Measurements from ENCODE around the gene PALM.
"Not testable (repeated sequence)": the region's sequence is repeated elsewhere in the genome, so short reads cannot be mapped to it uniquely, and the experiment has no call there.

The PALM gene

GRCh38 chr19:709196-709964 lies 645 bp downstream of the PALM start:
- no peak for DNase-seq

GRCh38 chr19:709965-710571 lies 1.3 kb downstream of the PALM start:
- no peak for DNase-seq

- peak; percentile 23 for DNase-seq
Observed at GRCh38 chr19:710767-711166, 2.0 kb downstream of the PALM start.

GRCh38 chr19:711254-711653 lies 2.5 kb downstream of the PALM start:
- peak; percentile 88 for DNase-seq

- no peak for DNase-seq
Observed at GRCh38 chr19:715347-715746, 6.6 kb downstream of the PALM start.

DNA sequence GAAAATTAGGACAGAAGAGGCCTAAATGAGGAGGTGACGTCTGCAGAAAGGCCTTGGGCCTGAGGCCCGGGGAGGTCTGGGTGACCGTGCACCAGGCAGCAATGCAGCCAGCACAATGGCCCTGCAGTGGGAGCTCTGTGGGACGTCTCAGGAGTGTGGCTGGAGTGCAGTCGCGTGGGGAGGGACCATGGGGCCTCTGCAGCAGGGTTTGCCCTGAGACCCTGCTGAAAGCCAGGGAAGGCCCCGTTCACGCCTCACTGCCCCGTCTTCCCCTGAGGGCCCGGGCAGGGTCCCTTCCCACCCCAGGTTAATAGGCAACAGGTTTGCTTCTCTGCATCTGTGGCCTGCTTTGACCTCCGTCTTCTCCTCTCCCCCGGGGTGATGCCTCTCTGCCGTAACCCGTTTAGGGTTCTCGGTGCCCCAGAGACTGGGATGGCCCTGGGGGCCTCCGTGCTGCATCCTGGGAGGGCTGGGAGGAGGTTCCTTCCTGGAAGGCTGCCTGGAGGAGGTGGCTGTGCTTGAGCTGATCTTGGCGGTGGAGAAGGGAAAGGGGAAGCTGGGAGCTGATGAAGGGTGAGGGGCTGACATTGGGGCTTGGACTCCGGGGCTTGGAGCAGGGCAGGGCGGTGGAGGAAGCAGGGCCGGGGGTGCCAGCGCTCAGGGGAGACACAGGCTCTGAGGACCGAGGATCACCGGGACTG lies 9.7 kb downstream of the PALM start:
- no peak for DNase-seq

DNA sequence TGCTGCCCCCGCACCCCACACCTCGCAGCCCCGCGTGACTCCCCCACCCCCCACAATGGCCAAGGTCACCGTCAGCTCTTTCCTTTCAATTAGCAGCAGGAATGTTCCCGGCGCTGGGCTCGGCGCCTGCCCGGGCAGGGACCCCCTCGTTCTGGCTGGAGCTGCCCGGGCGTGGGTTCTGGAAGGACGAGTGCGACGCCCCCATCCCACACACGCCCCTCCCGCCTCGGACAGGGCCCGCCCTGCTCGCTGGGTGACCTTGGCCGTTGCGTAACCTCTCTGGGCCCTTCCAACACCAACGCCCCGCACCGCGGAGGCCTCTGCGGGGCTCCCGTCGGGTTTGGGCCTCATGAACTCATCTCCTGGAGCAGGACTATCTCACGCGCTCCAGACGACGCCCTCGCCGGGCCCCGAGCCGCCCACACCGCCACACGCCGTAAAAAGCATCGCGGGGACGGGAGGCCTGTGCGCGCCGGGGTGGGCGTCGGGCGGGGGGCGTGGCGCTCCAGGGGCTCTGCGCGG lies 10.3 kb downstream of the PALM start:
- DNase-seq: no peak

GRCh38 chr19:719636-720344 lies 11.1 kb downstream of the PALM start:
- DNase-seq: no peak

DNA sequence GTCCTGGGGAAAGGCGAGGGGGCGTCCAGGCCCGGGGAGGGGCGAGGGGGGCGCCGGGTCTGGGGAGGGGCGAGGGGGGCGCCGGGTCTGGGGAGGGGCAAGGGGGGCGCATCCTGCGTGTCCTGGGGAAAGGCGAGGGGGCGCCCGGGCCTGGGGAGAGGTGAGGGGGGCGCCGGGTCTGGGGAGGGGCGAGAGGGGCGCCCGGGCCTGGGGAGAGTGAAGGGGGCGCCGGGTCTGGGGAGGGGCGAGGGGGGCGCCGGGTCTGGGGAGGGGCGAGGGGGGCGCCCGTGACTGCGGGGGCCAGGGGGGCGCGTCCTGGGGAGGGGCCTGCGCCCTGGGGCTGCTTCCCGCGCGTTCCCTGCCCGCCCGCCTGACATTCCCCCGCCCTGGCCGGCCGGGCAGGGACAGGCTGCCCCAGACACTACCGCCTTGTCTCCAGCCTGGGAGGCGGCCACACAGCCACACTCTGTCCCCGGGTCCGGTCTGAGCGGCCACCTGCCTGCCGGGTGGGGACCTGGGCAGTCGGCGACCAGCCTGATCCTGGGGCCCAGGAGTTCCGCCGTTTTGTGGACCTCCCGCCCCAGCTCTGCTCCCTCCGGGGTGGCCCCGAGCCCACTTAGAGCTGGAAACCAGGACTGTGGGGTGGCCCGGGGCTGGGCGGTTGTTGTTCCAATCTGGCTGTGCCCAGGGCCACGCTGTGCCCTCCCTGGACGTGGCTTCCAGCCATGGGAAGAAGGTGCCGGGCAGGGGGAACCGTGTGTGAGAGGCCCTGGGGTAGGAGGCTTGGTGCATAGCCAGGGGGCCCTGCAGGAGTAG lies 11.8 kb downstream of the PALM start:
- no peak for DNase-seq

DNA sequence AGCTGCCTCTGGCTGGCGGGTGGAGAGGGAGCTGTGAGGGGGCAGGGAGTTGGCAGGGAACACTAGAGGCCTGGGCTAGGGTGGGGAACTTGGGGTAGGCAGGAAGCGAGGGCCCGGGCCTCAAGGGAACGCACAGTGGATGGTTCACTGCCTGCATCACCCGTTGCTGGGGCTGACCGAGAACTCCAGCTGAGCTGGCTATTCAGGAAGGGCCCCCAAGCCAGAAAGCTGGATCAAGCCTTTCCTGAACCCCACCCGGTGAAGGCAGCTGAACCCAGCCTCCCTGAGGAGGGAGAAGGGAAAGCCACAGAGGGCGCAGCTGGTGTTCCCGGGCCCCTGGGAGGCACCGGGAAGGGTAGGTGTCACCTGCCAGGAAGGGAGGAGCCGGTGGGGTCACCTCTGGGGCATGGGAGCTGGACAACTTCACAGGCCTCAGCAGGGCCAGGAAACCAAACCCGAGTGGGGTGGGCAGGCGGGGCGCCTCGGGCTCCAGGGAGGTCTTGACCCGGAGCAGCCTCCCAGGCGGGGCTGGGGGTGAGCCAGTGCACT lies 13.9 kb downstream of the PALM start:
- DNase-seq: no peak

DNA sequence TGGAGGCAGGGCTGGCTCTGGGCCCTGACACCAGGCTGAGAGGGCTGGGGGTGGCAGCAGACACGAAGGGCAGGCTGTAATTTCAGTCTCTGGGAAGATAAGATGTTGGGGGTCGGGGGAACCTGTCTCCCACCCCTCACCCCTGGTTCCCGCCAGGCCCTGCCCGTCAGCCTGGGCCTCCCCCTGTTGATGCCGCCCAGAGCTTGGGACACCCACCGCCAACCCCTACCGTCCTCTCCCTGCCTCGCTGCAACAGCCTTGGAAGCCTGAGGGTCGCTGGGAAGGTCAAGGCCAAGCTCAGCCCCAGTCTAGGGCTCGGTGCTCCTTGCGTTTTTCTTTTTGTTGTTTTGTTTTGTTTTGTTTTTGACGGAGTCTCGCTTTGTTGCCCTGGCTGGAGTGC lies 14.5 kb downstream of the PALM start:
- no peak for DNase-seq

GRCh38 chr19:723714-724113 lies 15.0 kb downstream of the PALM start:
- no peak for DNase-seq

DNA sequence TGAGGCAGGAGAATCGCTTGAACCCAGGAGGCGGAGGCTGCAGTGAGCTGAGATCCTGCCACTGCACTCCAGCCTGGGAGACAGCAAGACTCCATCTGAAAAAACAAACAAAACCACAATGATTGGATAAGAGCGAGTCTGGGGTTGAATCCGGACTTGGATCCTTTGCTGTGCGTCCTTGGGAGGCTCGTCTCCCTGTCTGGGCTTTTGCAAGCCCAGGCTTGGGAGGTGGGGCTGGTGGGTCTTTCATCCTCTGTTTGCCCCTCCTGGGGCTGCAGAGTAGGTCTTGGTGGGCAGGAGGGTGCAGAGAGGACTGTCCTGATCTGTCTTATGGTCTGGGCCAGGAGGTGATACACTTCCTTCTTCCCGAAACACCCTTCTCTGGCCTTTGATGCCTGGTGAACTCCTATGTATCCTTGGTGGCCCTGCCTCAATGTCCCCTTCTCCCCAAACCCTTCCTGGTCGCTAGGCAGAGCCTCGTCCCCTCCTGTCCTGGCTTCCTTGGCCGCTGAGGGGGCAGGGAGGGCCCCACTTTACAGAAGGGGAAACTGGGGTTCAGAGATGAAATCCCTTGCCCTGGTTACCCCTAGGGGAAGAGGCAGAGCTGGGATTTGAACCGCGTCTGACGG lies 16.8 kb downstream of the PALM start:
- no peak for DNase-seq

DNA sequence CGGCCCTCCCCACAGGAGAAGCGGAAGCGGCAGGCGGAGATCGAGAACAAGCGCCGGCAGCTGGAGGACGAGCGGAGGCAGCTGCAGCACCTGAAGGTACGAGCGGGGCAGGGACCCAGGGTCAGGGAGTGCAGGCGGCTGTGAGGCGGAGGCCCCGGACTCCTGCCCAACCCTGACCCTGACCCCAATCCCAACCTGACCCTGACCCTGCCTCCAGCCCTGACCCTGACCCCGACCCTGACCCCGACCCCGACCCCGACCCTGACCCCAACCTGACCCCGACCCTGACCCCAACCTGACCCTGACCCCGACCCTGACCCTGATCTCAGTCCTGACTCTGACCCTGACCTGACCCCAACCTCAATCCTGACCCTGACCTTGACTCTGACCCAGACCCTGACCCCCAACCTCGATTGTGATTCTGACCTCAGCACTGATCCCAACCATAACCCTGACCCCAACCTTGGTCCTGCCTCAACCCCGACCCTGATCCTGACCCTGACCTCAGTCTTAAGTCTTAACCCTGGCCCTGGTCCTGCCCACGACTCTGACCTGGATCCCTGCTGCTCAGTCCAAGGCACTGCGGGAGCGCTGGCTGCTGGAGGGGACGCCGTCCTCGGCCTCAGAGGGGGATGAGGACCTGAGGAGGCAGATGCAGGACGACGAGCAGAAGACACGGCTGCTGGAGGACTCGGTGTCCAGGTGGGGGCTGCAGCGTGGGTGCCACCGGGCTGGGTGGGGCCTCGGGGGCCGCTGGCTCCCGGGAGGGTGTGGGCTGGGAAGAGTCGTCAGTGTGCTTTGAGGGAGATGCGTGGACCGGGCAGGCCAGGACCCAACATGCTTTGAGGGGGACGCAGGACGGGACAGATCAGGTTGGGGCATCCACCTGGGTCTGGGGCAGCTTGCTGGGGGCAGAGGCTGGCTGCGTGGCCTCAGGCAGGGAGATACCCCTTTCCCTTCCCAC lies 18.5 kb downstream of the PALM start:
- no peak for DNase-seq

DNA sequence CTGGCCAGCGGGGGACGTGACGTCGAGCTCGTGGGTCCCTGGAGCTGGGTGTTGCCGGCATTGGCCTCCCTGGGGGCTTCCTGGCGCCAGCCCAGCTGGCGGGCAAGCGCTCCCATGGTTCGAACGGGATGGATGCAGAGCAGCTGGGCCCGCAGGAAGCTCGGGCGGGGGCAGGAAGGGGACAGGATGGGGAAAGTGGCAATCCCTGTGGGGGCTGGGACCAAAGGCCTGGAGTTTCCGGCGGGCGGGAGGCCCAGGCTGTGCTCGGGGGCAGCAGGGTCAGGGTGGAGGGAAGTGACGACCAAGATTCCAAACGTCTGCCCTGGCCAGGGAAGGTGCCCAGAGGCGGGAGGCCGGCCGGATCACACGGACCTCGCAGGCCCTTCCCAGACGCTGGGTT lies 19.3 kb downstream of the PALM start:
- DNase-seq: no peak

DNA sequence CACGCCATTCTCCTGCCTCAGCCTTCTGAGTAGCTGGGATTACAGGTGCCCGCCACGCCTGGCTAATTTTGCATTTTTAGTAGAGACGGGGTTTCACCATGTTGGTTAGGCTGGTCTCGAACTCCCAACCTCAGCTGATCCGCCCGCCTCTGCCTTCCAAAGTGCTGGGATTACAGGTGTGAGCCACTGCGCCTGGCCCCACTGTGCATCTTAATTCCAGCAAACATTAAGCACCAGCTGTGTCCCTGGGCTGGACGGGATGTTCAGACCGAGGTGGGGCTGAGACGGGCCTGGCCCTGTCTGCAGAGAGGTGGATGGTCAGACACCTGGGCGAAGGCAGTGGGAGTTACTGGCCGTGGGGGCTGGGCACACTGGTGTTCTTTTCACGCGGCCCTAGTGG lies 20.8 kb downstream of the PALM start:
- not testable (repeated sequence) for DNase-seq

- no peak for DNase-seq
Observed at GRCh38 chr19:729965-730668, 21.4 kb downstream of the PALM start.

GRCh38 chr19:731000-731399 lies 22.3 kb downstream of the PALM start:
- no peak for DNase-seq
